ENCODE data around the gene VPS26B. TPM values are rescaled to one million over a fixed set of nuclear protein-coding genes. Genes with fewer than 3 reads are reported as not detected.
A peak's percentile ranks its signal among the peaks of the same experiment; 100 is the strongest.

Gene VPS26B
- total RNA-seq, 2 donors from 2014 or later: 33.5 to 33.9 TPM

DNA sequence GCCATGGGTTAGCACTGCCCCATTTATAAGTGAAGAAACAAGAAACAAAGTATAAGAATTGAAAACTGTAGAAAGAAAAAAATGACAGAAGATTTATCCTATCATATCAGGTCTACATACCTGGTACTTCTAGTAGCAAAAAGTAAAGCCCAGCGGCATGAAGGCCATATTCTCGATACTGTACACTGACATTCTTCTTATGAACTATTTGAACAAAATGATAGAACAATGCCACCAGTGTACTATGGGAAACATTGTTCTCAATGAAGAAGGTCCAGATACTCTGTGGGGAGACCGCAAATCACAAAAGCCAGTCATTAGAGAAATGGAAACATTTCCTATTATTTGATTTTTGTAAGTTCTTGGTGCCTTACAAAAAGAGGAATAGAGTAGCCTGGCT is 7.7 kb upstream of the VPS26B start:
- ATAC-seq: no peak
- no peaks in the 10 kb centered on the region for H3K27me3 Mint-ChIP-seq
- H3K27ac Mint-ChIP-seq: no peak overlapping the region
- no peaks in the 10 kb centered on the region for H3K9me3 Mint-ChIP-seq
- H3K4me3 Mint-ChIP-seq: no peak overlapping the region
- H3K4me1 Mint-ChIP-seq (ENCODE audit: low read depth in 2 of 2): peaks cover 13 to 18% of the 10 kb centered on the region in 2 donors
- H3K36me3 Mint-ChIP-seq: peaks cover 29% of the 10 kb centered on the region
- DNase-seq (ENCODE audit: low spot score): no peak

DNA sequence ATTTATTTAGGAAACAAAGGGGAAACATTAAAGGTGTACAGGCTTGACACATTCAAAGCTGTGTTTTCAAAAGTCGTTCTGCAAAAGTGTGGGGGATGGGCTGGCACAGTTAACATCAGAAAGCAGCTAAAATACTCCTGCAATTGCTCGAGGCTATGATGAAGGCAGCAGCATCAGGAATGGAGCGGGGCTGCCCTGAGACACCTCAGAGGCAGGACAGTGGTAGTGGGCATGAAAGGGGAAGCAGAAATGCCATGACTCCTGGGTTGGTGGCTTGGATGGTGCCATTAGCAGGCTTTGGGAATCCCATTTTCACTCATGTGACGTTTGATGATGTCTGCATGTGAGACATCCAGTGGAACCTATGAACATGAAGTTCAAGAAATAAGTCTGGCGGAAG is 1.4 kb upstream of the VPS26B start:
- ATAC-seq: no peak

DNA sequence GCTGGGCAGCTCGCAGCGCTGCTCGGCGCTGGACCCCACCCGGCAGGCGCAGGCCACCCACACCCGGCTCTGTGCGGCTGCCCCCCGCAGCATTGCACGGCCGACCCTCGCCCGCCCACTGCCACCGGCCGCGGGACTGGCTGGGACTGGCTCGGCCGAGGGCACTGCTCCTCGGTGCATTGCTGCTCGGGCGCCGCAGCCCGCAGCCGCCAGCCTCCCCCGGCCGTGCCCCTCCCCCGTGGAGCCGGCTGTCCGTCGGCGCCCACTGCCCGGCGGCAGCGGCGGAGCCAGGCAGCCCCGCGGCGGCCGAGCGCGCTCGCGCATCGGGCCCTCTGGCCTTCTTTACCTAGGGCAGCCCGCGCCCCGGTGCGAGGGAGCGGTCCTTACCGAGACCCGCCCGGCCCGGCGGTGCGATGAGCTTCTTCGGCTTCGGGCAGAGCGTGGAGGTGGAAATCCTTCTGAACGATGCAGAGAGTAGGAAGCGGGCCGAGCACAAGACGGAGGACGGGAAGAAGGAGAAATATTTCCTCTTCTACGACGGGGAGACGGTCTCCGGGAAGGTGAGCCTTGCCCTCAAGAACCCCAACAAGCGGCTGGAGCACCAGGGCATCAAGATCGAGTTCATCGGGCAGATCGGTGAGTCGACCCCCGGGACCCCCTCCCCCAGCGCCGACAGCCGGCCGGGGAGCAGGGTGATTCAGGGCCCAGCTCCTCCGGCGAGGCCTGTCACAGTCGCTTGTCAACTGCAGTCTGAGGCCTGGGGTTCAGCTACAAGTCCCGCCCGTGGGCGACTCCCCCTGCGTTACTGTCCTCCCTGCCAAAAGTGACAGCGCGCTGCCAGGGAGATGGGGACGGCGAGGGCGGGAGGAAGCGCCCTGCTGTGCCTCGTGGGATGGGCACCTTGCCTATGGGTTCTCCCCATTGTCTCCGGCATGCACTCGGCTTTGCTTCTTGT is 516 bp downstream of the VPS26B start:
- Mint-ChIP-seq H3K27me3 (no peaks in the 10 kb centered on the region), H3K27ac (peak overlapping the region; percentile 65 to 78), H3K9me3 (no peaks in the 10 kb centered on the region), H3K4me1 (ENCODE audit: low read depth in 2 of 2) (peaks cover 58 to 68% of the 10 kb centered on the region in 2 donors), H3K36me3 (peaks cover 11% of the 10 kb centered on the region), H3K4me3 (peak overlapping the region; percentile 96)
- peak in 1 of 2 donors; percentile 41 for ATAC-seq
- DNase-seq (ENCODE audit: low spot score): no peak

More for the DNA sequence above, 1.4 kb upstream of the VPS26B start:
- Mint-ChIP-seq H3K4me3 (peak overlapping the region; percentile 97), H3K4me1 (ENCODE audit: low read depth in 2 of 2) (peaks cover 53 to 59% of the 10 kb centered on the region in 2 donors), H3K27ac (peak overlapping the region; percentile 96 to 98), H3K9me3 (no peaks in the 10 kb centered on the region), H3K27me3 (no peaks in the 10 kb centered on the region), H3K36me3 (peaks cover 23% of the 10 kb centered on the region)
- DNase-seq (ENCODE audit: low spot score): no peak

DNA sequence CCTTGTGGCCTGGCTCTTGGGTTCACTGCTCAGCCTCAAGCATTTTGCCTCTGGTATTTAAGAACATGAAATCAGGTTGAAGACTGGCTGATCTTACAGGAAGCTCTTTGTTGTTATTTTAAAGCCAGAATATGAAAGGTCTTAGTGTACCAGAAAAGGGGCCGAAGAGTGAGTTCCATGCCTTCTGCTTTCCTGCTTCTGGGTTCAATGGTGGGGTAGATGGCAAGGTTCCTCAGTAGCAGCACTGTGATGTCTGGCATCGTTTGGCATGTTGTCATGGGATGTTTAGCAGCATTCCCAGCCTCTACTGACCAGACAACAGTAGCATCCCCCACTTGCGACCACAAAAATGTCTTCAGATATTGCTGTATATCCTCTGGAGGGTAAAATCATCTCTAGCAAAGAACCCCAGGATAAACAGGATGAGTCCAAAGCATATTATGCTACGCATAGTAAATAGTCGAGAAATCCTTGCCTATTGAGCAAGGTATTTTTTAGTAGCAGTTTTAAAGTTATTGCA is 2.4 kb downstream of the VPS26B start:
- Mint-ChIP-seq H3K27me3 (no peaks in the 10 kb centered on the region), H3K27ac (no peak overlapping the region), H3K9me3 (no peaks in the 10 kb centered on the region), H3K36me3 (peaks cover 5% of the 10 kb centered on the region), H3K4me1 (ENCODE audit: low read depth in 2 of 2) (peaks cover 68 to 72% of the 10 kb centered on the region in 2 donors), H3K4me3 (peak overlapping the region; percentile 96)
- ATAC-seq (no peak), DNase-seq (ENCODE audit: low spot score) (no peak)

DNA sequence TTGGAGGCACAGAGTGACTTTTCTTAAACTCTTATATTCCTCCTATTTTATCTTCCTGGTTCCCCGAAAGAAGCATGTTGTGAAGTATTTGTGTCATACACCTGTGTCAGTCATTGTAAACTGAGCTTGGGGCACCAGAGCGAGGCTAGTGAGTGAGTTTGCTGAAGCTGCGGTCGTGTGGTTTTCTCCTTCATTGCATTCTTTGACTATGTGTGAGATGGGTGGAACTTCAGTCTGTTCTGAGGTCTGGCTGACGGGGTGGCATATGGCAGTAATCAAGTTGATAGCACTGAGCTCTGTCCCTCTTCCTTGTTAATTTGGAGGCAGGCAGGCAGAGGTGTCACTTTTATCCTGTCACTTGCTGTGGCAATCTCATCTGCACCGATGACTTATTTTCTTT is 4.2 kb downstream of the VPS26B start:
- Mint-ChIP-seq H3K27ac (no peak overlapping the region), H3K4me1 (ENCODE audit: low read depth in 2 of 2) (peaks cover 66 to 68% of the 10 kb centered on the region in 2 donors), H3K9me3 (no peaks in the 10 kb centered on the region), H3K36me3 (no peaks in the 10 kb centered on the region), H3K27me3 (no peaks in the 10 kb centered on the region), H3K4me3 (peak overlapping the region; percentile 63)
- peak; percentile 16 to 60 for ATAC-seq
- peak; percentile 65 for DNase-seq (ENCODE audit: low spot score)

DNA sequence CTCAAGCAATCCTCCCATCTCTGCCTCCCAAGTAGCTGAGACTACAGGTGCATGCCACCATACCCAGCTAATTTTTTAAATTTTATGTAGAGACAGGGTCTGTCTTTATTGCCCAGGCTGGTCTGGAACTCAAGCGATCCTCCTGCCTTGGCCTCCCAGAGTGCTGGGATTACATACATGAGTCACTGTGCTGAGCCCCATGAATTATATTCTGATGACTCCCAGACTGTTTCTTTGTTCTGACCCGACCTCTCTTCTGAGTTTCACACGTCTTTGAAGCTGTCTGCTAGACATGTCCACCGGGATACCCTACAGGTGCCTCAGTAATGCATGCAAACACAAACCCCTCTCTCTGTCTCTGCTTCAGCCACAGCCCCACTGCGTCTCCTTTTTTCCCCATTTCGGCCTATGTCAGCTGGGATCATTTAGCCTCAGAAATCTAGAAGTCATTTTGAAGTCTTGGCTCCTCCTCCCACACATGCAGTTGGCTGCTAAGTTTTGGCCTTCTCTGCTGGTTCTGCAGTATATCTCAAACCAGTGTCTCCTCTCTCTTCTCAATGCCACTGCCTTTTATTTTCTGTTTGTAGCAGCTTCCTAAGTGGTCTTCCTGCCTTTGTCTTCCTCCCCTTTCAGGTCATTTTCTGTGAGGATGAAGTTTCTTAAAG is 4.8 kb downstream of the VPS26B start:
- Mint-ChIP-seq H3K4me3 (peak overlapping the region; percentile 63), H3K4me1 (ENCODE audit: low read depth in 2 of 2) (peaks cover 61 to 68% of the 10 kb centered on the region in 2 donors), H3K27ac (peak overlapping the region; percentile 7 to 40), H3K36me3 (no peaks in the 10 kb centered on the region), H3K27me3 (no peaks in the 10 kb centered on the region), H3K9me3 (no peaks in the 10 kb centered on the region)
- ATAC-seq (no peak), DNase-seq (ENCODE audit: low spot score) (no peak)

DNA sequence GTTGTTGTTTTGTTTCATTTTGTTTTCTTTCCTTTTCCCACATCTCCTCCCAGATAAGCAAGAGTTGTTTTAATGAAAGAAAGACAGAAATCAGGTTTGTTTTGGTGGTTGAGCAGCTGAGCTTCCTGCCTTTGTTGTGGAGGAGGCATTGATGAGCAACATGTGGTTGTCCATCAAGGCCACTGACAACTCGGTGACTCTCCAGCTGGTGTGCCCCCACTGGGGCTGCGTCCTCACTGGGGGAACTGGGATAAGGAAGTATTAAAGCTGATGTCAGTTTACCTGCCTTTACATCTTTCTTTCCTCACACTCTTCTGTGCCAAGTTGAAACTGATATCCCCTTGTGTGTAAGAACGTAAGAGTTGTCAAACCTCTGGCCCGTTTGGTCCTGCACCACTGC is 5.9 kb downstream of the VPS26B start:
- DNase-seq (ENCODE audit: low spot score) (no peak), ATAC-seq (no peak)
- H3K9me3 Mint-ChIP-seq: no peaks in the 10 kb centered on the region
- peak overlapping the region; percentile 7 to 40 for H3K27ac Mint-ChIP-seq
- H3K4me1 Mint-ChIP-seq (ENCODE audit: low read depth in 2 of 2): peaks cover 61 to 68% of the 10 kb centered on the region in 2 donors
- no peaks in the 10 kb centered on the region for H3K27me3 Mint-ChIP-seq
- peak overlapping the region; percentile 63 for H3K4me3 Mint-ChIP-seq
- H3K36me3 Mint-ChIP-seq: no peaks in the 10 kb centered on the region

DNA sequence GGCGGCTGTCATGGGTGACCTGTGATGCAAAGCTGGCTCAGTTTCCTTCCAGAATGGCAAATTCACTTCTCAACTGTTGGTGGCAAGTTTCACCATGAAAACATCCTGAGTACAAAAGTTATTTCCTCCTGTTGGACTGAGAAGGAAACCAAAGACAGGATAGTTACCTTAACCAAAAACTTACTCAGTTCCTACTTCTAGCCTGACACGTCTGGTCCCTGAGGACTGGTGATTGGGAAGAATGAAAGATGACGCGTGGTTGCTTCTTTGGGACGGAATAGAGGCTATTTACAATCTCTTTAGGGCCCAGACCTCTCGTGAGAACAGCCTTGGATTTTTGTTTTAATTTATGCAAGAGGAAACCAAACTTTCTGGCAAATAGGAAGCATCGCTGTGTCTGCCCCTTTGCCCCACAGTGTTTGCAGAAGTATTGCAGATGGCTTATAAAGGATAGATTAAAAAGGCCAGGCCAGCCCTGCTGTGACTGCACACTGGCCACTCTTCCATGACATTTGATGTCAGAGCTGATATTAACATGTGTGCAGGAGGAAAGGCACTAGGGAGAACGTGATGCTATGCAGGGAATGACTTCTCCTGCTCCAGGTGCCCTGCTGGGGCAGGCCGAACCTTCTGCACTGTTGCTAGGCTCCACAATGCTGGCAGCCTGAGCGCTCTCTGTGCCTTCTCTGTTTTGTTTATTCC is 7.6 kb downstream of the VPS26B start:
- no peak for ATAC-seq
- Mint-ChIP-seq H3K9me3 (no peaks in the 10 kb centered on the region), H3K4me1 (ENCODE audit: low read depth in 2 of 2) (peaks cover 51 to 62% of the 10 kb centered on the region in 2 donors), H3K27ac (no peak overlapping the region), H3K36me3 (peaks cover 9% of the 10 kb centered on the region), H3K4me3 (peak overlapping the region; percentile 52), H3K27me3 (no peaks in the 10 kb centered on the region)
- DNase-seq (ENCODE audit: low spot score): no peak

DNA sequence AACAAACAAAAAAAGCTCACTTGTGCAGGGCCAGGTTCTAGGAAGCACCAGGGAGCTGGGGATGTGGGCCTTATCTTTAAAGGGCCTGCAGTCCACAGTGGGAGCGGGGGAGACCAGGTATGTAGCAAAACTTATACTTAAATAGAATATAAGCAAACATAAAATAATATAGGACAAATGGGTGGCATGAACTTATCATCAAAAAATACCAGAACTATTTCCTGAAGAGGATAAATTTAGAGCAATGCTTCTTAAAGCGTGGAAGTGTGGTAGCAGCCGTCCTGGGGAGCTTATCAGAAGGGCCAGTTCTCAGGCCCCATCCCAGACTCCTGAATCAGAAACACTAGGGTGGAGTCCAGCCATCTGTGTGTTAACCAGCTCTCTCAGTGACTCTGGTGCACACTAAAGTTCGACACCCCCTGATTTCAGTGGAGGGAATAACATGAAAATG is 9.3 kb downstream of the VPS26B start:
- H3K27me3 Mint-ChIP-seq: no peaks in the 10 kb centered on the region
- peaks cover 15% of the 10 kb centered on the region for H3K36me3 Mint-ChIP-seq
- ATAC-seq (no peak), DNase-seq (ENCODE audit: low spot score) (no peak)
- H3K4me3 Mint-ChIP-seq: no peak overlapping the region
- H3K9me3 Mint-ChIP-seq: no peaks in the 10 kb centered on the region
- H3K27ac Mint-ChIP-seq: no peak overlapping the region
- H3K4me1 Mint-ChIP-seq (ENCODE audit: low read depth in 2 of 2): peaks cover 40 to 52% of the 10 kb centered on the region in 2 donors

DNA sequence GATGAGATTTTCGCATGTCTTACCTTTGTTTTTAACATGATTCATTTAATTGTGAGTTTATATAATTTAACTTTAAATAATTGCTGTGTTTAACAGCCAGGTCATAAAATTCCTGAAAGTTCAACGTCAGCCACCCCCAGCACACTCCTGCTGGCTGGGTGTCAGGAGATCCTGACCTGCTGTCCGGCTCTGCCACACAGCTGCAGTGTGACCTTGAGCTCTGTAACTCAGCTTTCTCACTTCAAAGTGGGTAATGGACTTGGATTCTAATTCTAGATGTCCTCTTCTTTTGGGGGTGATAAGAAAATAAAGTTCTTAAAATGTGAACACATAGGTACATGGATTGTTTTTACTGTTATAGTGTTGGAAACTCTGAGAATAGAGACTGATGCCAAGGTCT is 10.9 kb downstream of the VPS26B start:
- Mint-ChIP-seq H3K27me3 (no peaks in the 10 kb centered on the region), H3K27ac (no peak overlapping the region), H3K9me3 (no peaks in the 10 kb centered on the region), H3K36me3 (peaks cover 20% of the 10 kb centered on the region), H3K4me3 (no peak overlapping the region), H3K4me1 (ENCODE audit: low read depth in 2 of 2) (peaks cover 25 to 36% of the 10 kb centered on the region in 2 donors)
- ATAC-seq (no peak), DNase-seq (ENCODE audit: low spot score) (no peak)

DNA sequence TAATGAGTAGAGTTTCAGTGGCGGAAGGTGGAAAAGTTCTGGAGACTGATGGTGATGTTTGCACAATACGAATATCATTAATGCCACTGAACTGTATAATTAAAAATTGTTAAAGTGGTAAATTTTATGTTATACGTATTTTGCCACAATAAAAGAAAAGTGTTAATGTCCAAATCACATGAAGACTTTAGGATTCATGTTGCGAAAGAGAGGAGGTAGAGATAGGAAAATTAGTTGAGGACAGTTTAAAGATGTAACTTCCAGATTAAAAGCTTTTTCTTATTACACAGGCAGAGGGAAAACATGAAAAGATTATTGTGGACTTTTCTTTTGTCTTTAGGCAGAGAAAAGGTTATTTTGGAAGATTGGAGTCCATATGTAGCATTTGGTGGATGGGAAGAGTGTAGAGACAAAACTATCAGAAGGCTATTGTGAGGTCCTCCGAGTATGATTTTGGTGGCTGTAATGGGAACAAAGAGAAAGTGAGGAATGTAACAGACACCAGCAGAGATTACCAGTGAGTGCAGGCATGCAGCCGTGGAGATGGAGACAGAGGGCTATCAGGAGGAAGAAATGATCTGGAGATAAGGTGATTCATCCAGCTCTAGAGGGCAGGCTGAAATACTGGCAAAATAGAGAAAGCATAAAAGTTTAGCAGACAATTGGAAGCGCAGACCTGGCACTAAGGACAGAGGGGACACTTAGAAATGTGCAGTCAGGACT is 12.5 kb downstream of the VPS26B start:
- H3K4me1 Mint-ChIP-seq (ENCODE audit: low read depth in 2 of 2): peaks cover 17 to 25% of the 10 kb centered on the region in 2 donors
- no peak overlapping the region for H3K4me3 Mint-ChIP-seq
- no peaks in the 10 kb centered on the region for H3K9me3 Mint-ChIP-seq
- H3K27ac Mint-ChIP-seq: no peak overlapping the region
- ATAC-seq (no peak), DNase-seq (ENCODE audit: low spot score) (no peak)
- peaks cover 20% of the 10 kb centered on the region for H3K36me3 Mint-ChIP-seq
- H3K27me3 Mint-ChIP-seq: no peaks in the 10 kb centered on the region

DNA sequence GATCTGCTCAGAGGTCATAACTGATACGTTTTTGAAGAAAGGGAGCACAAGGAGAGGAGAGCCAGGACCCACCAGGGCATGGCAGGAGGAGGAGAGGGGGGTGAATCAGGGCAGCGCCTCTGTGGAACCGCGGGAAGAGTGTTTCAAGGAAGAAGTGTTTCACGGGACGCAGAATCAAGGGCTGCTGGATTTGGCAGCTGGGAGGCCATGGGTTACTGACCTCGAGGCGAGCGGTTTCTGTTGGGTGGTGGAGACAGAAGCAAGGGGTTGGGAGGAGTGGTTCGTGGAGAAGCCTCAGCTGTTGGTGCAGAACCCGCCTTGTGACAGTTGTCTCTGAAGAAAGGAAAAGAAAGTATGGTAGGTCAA is 13.1 kb downstream of the VPS26B start:
- ATAC-seq (no peak), DNase-seq (ENCODE audit: low spot score) (no peak)
- H3K36me3 Mint-ChIP-seq: peaks cover 20% of the 10 kb centered on the region
- H3K4me3 Mint-ChIP-seq: no peak overlapping the region
- H3K9me3 Mint-ChIP-seq: no peaks in the 10 kb centered on the region
- H3K27ac Mint-ChIP-seq: no peak overlapping the region
- no peaks in the 10 kb centered on the region for H3K27me3 Mint-ChIP-seq
- H3K4me1 Mint-ChIP-seq (ENCODE audit: low read depth in 2 of 2): peaks cover 12 to 19% of the 10 kb centered on the region in 2 donors

DNA sequence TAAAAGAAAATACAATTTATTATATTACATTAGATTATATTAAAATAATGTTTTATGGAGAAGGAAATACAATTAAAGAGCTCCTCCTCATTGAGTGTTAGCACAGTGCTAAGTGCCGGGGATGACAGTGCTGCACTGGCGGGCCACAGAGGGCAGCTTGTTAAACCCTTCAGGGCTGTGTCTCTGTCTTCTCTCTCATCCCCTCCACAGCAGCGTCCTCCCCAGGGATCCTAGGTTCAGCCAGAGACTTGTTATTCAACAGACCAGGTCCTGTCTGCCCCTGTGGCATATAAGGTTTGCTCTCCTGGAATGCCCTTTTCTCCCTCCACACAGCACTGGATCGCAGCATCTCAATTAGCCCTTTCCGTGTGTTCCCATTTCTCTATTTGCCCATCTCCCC is 14.5 kb downstream of the VPS26B start:
- Mint-ChIP-seq H3K4me3 (no peak overlapping the region), H3K36me3 (peaks cover 30% of the 10 kb centered on the region), H3K4me1 (ENCODE audit: low read depth in 2 of 2) (peaks cover 5 to 13% of the 10 kb centered on the region in 2 donors), H3K27me3 (no peaks in the 10 kb centered on the region), H3K27ac (no peak overlapping the region), H3K9me3 (no peaks in the 10 kb centered on the region)
- no peak for ATAC-seq
- DNase-seq (ENCODE audit: low spot score): no peak

Data from natural killer cell treated with Interleukin-12 subunit alpha and Interleukin-12 subunit beta and Interleukin-15 and Interleukin-18, amount 100 ng/mL, for 72 hours (primary cell).